Loucy (cell line): Measurements from ENCODE around the gene NOS3.

Experiments
- CTCF ChIP-seq: fragments of 200-600 bp; sonication (generic); conservative IDR thresholded peaks from 2 replicates; pipeline ENCODE4 v1.5.1; 2014; ENCODE audit warnings: mild to moderate bottlenecking, antibody characterized with exemption, low read length
- EZH2phosphoT487 ChIP-seq: fragments of 200-600 bp; IDR thresholded peaks from 2 replicates; pipeline ENCODE4 v1.6.1; 2018; ENCODE audit warnings: antibody characterized with exemption, mild to moderate bottlenecking, moderate library complexity, borderline replicate concordance

GRCh38 chr7:151045262-151045661, 54.4 kb downstream of the NOS3 start:
- TF ChIP-seq CTCF (no peak), EZH2phosphoT487 (no peak)
